HTR-8/SVneo (cell line): ENCODE measurements around the gene PRR29.
"Not testable (repeated sequence)": the region's sequence is repeated elsewhere in the genome, so short reads cannot be mapped to it uniquely, and the experiment has no call there.

Source experiments
- DNase-seq: peaks from one replicate; pipeline ENCODE4 v3.0.0; 2011; ENCODE audit warnings: low spot score, mixed read lengths; ENCODE audit not compliant: insufficient read length
- FAIRE-seq: peaks from 2 replicates; lab custom pipeline; 2011; peaks lifted over from hg19 to GRCh38; lab: Jason Lieb, UNC

Gene PRR29

DNA sequence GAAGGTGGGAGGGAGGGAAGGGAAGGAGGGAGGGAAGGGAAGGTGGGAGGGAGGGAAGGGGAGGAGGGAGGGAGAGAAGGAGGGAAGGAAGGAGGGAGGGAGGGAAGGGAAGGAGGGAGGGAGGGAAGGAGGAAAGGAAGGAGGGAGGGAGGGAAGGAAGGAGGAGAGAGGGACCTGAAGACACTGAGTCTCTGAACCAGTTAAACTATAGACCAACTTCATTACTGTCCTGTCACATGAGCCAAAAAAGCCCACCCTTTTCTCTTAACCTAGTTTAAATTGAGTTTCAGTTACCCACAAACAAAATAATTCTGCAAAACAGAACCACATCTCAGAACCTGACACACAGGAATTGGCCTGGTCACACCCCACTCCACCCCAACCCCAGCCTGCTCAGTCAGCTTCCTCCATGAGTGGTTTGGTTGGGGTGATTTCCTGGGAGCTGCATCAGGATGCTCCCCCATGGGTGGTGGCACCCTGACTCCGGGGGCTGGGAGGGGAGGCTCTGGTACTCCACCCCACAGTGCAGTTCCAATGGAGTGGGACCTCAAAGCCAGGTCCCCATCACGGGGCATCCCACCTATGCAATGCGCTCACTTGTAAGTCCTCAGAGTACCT lies 4.7 kb upstream of the PRR29 start:
- DNase-seq (no peak), FAIRE-seq (no peak)

DNA sequence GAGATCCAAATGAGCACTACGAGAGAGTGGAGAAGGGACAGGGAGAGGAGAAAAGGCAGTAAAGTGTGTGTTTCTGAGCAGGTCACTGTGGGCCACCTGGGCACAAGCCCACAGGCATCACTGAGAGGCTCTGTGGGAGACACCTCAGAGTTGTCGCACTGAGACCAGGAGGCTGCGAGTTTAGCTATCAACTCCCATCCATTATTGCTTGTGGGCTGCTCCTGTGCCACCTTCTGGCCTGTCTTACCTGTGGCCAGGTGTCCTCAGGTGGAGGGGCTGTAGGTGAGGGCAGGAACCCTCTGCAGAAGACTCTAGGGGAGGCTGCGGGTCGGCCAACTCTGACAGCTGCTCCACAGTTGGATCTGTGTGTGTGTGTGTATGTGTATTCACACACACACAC lies 2.5 kb upstream of the PRR29 start:
- FAIRE-seq (no peak), DNase-seq (no peak)

DNA sequence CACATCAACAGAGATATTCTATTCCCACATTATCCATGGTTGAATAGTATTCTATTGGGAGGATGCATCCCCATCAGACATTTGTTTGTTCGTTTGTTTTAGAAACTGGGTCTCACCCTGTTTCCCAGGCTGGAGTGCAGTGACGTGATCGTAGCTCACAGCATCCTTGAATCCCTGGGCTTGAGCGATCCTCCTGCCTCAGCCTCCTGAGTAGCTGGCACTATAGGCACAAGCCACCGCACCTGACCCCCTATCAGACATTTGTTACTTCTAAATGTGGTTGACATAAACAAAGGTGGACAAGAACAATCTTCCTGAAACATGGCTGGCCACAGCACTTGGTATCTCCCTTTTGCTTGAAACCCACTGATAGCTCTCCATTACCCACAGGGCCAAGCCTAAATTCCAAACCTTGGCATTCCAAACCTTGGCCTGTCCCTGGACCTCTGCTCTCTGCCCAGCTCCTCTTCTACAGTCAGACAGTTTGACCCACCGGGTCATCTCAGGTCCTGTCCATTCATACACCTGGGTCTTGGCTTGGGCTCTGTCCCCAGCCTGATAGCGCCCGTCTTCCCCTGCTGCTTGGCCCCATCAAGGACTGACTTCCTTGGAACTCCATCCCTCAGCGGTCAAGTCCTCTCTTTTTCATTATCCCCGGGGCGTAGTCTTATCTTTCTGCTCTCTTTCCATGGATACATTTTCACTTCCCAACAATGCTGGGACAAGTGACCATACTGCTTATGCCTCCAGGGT lies 1.5 kb upstream of the PRR29 start:
- FAIRE-seq, result no peak
- DNase-seq, result no peak

DNA sequence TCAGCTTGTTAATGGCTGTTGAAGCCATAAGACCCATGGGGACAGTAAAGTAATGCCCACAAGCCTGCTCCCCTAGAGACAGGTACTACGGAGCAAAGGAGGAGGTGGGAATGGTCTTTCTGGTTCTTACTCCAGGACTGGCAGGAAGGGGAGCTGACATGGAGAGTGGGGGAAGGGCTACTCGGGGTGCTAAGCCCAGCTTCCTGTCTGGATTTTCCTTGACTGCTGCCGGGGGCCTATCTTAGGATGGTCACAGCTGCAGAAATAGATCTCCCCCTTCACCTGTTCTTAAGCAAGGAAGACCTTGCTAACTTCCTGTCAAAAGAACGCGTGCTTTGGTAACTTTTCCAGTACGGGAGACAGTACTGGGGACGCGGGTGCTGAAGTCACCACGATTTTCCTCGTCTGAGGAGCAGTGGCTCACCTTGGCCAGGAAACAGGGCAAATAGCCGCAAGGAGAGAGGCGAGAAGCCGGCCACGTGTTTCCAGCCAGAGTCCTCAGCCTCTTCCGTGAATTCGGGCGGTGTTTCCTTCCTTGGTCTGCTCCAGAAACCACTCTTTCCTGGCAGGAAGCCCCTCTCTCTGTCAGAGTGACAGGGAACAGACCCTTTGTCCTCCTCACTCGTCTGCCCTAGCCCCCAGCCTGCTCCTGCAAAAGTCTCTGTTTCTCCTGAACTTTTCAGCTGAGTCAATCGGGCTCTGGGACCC lies 656 bp upstream of the PRR29 start:
- FAIRE-seq (no peak), DNase-seq (no peak)

DNA sequence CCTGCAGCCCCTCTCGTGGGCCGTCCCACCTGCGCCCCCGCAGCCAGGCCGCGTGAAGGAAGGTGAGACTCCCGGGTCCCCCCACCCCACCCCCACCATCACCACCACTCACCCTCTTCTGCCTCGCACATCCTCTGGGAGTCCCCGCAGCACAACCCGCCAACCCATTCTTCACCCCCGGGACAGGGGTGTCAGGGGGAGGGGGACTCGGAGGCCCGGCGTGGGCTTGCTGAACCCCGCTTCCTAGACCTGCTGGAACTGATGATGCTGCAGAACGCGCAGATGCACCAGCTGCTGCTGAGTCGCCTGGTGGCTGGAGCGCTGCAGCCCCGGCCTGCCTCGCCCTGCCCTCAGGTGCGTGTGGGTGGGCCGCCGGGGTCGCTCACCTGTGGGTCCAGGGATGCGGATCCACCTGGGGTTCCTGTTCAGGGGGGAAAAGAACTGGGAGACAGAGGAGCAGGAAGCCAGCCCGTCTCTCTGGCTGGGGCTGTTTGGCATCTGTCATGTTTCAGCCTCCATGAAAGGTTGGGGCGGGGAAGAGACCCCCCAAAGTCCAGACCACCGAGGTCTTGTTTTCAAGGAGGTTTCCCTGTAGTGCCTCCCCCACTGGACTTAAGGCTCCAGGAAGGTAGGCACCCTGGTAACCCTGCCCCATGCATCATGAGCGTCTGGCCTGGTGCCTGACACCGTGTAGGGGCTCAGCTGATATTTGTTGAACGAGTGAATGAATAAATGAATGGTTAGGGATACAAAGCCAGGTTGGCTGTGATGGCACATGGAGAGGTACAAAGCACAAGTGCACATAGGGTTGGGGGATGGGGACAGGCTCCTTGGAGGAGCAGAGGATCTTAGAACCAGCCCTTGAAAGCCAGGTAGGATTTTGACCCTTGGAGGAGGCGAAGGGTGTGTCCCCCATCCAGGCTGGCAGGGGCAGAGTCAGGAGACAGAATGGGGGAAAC lies 849 bp downstream of the PRR29 start:
- DNase-seq (no peak), FAIRE-seq (no peak)

DNA sequence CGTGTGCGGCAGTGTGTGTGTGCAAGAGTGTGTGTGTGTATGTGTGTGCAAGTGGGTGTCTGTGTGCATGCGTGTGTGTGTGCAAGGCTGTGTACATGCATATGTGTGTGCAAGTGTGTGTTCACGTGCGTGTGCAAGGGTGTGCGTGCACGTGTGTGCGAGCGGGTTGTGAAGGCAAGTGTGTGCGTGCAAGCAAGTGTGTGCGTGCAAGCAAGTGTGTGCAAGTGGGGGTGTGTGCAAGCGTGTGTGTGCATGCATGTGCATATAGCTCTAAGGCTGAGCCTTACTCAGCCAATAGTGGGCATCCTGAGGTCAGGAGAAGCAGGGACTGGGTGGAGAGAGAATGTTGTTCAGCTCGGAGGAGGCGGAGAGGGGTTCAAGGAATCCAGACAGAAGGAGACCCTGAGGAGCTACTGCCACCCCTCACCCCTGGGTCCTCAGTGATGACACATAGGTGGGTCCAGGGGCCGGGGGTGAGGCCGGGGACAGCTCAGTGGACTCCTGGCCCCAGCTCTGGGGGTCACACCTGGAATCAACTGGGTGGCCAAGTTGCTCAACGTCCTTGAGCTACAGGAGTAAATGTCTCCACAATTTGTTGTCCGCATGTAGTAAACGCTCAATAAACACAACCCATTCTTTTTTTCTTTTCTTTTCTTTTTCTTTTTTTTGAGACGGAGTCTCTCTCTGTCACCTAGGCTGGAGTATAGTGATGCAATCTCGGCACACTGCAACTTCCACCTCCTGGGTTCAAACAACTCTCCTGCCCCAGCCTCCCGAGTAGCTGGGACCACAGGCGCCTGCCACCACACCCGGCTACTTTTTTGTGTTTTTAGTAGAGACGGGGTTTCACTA lies 1.8 kb downstream of the PRR29 start:
- no peak for DNase-seq
- FAIRE-seq, result peak; percentile 98

DNA sequence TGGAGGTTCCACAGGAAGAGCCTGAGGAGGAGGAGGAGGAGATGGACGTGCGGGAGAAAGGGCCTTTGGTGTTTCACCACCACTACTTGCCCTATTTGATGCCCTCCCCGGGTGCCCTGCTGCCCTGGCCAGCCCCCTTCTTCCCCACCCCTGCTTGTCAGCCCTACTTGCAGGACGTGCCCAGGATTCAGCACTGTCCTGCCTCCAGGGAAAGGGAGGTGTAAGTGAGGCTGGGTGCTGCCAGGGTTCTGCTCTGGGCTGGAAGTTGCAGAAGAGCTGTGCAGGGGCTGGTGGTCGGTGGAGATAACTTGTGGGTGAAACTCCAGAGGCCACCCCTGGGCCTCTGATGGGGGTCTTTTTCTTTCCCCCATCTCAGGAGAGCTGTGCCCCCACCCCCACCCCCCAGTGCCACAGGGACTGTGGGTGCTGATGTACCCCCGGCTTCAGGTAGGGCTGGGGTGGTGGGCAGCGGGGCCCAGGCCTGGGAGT lies 3.0 kb downstream of the PRR29 start:
- DNase-seq (no peak), FAIRE-seq (no peak)

DNA sequence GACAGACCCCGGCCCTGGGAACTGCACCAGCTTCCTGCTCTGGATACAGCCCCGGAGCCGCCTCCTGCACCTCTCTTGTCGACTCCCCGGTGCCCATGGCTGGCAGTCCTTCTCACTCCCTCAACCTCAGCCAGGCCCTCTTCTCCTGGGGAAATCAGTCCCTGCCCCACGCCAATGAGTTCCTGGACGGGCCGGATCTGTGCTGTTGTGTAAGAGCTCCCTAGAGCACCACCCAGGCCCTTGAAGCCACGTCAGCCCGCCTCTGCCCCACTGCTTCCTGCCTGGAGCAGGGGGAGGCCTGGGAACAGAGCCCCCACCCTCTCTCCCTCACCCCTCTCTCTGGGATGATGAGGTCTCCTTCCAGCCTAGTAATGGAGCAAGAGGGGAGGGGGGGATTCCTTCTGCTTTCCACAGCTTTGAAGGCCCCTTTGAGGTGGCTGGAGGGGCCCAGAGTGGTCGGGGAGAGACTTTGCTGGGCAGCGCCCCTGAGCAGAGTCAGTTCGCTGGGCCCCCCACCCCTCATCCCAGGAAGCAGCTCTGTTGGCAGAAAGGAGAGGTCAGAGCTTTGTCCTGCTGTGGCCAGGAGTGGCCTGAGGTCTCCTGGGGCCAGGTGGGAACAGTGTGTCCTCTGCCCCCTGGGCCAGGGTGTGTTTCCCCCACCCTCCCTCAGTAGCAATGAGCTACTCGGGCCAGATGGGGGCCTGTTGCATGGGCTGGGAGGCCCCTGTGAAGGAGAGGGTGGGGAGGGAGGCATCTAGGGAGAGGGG lies 3.8 kb downstream of the PRR29 start:
- FAIRE-seq (no peak), DNase-seq (no peak)

DNA sequence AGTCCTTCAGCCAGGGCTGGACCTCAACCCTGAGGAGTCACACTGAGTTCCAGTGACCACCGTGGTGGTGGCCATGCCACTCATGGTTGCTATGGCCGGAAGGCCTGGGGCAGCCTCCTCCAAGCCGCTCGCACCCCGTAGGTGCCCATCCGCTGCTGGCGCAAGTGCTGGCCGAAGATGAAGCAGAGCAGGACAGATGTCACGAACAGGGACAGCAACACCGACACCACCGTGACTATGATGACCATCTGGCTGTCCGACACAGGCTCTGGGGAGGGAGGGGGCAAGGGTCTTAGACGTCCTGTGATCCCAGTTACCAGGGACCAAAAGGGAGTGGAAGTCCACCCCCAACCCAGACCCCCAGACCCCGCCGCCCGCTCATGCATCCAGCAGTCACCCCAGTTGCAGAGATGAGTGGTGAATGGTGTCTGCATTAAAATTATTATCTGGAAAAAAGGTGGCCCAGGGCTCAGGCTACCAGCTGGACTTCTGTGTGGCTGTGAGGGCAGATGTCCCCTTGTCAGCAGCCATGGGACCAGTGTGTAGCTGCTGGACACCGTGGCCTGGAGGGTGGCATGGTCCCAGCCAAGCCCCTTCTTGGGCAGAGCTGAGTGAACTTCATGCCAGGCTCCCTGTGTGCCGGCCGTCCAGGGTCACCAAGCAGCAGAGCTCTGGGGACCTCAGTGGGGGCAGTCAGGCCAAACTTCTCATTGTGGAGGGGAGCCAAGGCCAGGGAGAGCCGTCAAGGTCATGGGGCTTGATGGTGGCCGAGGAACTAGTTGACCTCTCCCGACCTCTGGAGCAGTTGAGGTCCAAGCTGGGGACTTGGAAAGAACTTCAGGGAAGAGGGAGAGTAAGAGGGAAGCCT lies 4.7 kb downstream of the PRR29 start:
- no peak for DNase-seq
- peak; percentile 33 for FAIRE-seq

DNA sequence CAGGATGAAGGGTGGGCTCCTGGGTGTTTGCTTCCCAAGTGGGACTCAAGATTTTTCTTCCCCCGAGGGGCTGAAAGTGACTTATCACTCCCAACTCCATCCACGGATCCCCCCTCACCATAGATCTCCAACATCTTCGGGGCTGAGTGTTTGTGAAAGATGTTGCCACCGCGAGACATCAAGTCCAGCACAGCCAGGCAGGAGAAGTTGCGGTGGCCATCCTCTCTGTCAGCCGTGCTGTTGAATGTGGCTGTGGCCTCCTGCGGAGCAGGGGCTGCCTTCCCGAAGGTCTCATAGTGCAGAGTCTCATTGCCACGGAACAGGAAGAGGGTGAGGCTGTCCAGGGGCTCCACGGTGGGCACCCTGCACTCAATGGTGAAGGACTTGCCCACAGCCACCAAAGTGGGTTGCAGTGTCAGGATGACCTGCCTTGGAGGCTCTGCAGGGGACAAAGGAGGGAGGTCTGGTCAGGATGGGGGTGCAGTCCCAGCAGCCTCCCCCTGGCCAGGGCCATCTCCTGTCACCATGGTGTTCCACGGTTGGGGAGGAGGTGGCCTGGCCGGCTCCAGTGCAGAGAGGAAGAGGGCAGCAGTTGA lies 5.5 kb downstream of the PRR29 start:
- peak; percentile 79 for FAIRE-seq

DNA sequence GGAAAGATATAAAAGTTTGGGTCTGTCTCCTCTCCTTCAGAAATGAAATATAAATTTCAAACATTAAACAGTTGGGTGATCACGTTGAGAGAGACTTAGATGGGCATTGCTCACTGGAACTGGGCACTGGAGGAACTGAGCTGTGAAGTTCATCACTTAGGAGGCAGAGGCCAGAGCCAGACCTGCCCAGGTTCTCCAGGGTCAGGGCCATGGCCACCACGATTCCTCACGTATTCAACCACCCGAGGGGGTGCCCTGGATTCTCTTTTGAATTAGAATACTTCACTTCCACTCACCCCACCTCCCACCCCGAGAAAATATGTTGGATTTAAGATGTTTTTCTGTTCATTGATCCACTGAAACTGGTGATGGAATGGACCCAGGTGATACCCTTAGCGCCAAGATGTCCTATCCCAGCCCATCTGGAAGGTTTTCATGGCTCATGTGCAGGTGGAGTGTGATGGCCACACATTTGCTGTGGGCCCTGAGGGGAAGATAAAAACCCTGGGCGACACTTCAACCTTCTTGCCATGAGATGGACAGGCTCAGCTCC lies 6.1 kb downstream of the PRR29 start:
- DNase-seq, result no peak
- FAIRE-seq, result no peak

More for the DNA sequence above, 5.5 kb downstream of the PRR29 start:
- DNase-seq, result no peak

DNA sequence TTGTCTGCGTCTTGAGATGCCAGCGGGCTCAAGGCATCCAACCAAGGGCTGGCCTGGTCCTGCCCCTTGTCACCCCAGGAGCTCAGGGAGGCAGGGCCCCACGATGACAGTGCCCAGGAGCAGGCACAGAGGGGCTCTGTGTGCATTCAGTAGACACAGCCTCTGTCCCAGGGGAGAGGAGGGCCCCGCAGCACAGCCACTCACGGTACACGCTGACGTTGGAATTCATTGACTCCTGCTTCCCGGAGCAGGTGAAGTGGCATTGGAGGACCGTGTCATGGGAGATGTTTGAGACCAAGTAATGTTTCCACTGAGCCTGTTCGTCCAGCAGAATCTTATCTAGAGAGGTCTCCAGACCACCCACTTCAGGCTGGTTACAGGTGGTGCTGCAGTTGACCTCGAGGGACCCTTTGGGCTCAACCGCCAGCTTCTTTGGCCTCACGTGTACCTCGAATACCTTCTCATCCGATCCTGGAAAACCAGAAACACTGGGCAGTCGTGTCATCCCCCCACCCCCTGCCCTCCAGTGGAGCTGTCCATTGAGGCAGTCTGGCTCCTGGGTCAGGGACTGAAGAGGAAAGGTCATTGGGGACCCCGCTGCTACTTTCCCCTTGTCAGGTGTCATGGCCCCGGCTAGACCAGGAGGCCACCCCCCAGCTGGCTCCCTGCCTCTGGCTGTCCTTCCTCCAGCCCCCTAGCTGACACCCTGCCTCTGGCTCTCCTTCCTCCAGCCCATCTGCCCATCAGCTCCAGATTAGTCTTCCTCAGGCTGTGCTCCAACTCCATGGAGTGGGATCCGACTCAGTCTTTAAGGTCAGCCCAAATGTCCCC lies 7.0 kb downstream of the PRR29 start:
- no peak for DNase-seq
- no peak for FAIRE-seq

DNA sequence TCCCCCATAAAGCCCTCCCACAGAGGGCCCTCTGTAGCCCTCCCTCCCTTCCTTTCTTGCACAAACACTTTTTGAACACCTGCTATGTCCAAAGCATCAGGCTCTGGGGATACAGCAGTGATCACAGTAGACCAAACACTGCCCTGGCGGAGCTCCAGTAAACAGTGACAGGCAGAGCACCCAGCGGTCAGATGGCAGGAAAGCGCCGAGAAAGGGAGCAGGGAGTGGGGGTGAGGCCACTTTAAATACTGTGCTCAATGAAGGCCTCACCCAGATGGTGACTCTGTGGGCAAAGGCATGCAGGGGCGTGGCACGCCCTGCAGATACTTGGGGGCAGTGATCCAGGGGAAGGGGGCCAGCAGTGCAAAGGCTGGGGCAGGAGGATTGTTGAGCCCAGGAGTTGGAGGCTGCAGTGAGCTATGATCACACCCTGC lies 7.6 kb downstream of the PRR29 start:
- no peak for FAIRE-seq
- peak; percentile 53 for DNase-seq

DNA sequence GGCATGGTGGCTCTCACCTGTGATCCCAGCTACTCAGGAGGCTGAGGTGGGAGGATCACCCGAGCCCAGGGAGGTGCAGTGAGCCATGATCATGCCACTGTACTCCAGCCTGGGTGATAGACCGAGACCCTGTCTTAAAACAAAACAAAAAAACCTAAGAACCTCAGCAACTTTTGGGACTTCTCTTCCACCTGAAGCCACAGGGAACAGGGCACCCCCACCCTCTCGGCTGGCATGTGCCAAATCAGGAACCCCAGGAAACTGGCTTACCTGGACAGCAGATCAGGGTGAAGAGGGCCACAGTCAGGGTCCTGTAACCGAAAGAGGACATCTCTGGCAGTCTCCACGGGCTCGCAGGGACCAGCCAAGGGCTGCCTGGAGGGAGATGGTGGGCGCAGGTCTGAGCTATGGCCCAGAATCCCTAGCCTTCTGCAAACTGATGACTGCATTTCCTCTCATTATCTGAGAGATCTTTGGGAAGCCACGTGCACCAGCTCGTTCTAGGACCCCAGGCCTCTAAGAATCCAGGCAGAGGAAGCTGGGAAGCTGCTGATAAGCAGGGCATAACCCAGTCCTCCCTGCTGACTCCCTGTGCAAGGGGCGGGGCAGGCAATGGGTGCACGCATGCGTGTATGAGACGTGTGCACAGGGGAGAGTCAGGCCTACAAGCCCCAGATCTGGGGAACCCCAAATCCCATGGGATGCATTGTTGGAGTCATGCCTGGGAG lies 8.4 kb downstream of the PRR29 start:
- no peak for DNase-seq
- peak; percentile 57 for FAIRE-seq

DNA sequence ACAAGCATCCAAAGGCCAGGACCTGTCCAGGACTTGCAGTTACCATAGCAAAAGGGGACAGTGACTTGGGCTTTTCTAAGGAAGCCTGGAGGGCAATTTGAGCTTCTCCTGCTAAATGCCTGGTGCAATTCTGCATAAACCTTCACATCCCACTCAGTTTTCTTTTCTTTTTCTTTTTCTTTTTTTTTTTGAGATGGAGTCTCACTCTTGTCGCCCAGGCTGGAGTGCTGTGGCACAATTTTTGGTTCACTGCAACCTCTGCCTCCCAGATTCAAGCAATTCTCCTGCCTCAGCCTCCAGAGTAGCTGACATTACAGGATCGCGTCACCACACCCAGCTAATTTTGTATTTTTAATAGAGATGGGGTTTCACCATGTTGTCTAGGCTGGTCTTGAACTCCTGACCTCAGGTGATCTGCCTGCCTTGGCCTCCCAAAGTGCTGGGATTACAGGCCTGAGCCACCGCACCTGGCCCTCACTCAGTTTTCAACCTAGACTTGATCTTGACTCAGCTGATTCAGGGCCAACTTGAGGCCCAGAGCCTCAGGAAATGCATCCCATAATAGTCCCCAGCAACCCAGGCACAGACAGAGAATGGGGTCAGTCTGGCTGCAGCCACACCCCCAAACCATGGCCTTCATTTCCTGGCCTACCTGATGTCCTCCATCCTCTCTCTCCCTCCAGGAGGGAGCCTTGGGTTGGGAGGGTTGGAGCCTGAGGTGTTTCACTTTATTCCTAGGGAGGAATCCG lies 9.1 kb downstream of the PRR29 start:
- not testable (repeated sequence) for FAIRE-seq, DNase-seq
